GM19099 (cell line): ENCODE measurements around the gene PLCB1.

Experiments used
- POLR2A ChIP-seq: IDR thresholded peaks from 3 replicates; pipeline ENCODE4 v1.6.1; 2011; ENCODE audit warnings: low read depth; ENCODE audit not compliant: insufficient read length; ENCODE audit errors: extremely low read depth

Gene PLCB1

DNA sequence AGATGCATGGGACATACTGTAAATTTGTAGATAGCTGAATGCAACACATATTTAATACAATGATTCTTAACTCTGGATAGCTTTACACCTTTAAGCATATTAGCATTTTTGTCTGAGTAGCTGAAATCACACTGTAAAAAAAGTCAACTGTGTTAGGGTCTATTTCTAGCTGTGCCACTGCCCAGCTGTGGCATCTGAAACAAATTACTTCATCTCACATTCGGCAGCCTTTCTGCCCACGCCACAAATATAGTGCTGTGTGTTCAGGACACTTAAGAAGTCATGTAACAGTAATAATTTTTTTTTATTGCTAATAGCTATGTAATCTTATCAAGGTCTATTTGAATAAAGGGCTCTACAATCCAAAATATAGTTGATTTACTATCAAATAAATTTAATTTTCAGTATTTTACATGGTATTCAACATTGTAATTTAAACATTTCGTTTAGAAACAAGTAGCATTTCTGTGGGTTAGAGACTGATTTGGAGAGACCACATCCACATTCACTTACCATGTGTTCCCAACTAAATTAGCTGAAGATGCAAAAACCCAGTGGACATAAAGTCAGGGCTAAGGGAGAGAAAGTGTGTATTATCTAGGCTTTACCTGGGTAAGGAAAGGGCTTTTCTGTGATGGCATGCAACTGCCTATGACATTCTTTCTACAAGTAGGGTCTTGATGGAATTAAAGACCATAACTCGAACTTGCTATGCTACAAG, 276.7 kb downstream of the PLCB1 start:
- no peak for TF ChIP-seq POLR2A

DNA sequence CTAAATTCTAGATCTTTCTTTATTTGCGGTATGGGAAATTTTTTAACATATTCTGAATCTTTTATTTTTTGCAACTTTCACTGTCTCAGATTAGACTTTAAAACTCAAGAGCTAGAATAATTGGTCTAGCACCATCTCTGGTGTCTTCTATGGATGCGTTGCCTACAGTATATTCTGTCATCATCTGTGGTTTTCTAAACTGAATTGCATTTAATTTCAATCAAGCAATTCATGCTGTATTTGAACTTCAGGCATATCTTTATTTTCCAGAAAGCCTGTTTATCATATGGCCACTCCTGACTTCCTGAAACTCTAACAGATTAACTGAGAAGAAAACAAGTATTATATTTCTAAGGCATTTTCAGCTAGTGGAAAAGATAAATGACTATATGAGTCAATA, 281.6 kb downstream of the PLCB1 start:
- TF ChIP-seq POLR2A, result no peak

DNA sequence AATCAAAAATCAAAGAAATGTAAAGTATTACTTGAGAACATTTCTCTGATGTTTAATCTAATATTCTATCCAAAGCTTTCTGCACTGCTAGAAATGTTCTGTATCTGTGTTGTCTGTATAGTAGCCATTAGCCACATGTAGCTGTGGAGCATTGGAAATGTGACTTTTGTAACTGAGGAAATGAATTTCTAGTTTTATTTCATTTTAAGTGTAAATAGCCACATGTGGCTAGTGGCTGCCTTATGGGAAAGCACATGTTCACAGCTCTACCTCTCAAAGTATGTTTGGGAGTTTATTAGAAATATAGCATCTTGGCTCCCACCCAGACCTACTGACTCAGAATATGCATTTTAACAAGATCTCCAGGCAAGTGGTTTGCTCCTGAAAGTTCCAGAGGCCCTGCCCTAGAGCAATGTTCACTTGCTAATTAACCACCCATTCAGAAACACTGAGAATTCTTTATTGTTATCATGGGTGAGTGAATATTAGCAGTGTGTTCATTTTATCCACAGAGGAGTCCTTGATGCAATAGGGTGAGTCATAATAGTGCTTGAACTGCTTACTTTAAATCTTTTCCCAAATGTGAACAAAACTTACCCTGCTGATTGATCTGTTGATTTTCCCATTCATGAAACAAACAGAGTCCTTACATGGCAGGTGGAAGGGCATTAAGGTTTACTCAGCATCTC, 282.7 kb downstream of the PLCB1 start:
- no peak for TF ChIP-seq POLR2A

DNA sequence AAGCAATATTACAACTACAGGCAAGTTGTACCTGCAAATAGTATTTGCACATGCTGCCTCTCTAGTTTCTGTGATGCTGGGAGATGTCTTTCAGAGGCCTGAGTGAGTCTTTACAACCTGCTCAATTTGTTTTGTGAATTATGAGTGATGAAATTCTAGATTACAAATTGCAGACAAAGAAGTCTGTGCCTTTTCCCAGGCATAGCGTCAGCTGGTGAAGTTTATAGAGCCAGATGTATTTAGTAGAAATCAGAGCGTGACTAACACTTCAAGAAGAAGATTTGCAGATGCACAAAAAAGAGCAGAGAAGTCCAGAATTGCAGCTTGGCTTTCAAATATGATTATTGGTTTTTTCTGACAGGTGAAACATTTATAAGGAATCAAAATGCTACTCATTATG, 289.9 kb downstream of the PLCB1 start:
- no peak for TF ChIP-seq POLR2A

GRCh38 chr20:8423482-8423881, 291.4 kb downstream of the PLCB1 start:
- no peak for TF ChIP-seq POLR2A

GRCh38 chr20:8424010-8424409, 291.9 kb downstream of the PLCB1 start:
- no peak for TF ChIP-seq POLR2A

- no peak for TF ChIP-seq POLR2A
Observed at GRCh38 chr20:8425016-8425415, 292.9 kb downstream of the PLCB1 start.

GRCh38 chr20:8425802-8426201, 293.7 kb downstream of the PLCB1 start:
- TF ChIP-seq POLR2A, result no peak

DNA sequence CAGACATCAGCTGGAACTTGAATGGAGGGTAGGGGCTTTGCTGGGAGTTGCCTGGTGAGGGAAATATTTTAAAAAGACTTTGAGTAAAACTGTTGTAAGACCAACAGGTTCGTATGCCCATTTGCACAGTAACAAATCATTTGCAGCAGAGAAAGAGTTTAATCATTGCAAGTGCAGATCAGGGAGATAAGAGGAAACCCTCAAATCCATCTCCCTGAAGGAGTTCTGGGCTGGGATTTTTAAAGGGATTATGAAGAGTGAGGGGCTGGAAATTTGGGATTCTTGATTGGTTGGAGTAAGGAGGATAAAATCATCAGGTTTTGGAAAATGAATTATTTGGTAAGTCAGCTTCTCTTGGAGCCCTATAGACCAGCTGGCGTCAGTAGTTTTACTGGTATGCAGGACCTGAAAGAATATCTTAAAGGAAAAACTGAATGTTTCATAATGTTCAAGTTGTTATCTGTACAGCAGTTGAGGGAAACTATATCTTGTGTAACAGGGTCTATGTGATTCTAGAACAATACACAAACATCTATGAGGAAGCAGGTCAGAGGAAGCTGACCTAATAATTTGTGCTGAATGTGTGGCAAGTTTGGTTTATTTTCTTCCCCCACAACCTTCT, 295.5 kb downstream of the PLCB1 start:
- TF ChIP-seq POLR2A, result no peak

- no peak for TF ChIP-seq POLR2A
Observed at GRCh38 chr20:8428988-8429387, 296.9 kb downstream of the PLCB1 start.

DNA sequence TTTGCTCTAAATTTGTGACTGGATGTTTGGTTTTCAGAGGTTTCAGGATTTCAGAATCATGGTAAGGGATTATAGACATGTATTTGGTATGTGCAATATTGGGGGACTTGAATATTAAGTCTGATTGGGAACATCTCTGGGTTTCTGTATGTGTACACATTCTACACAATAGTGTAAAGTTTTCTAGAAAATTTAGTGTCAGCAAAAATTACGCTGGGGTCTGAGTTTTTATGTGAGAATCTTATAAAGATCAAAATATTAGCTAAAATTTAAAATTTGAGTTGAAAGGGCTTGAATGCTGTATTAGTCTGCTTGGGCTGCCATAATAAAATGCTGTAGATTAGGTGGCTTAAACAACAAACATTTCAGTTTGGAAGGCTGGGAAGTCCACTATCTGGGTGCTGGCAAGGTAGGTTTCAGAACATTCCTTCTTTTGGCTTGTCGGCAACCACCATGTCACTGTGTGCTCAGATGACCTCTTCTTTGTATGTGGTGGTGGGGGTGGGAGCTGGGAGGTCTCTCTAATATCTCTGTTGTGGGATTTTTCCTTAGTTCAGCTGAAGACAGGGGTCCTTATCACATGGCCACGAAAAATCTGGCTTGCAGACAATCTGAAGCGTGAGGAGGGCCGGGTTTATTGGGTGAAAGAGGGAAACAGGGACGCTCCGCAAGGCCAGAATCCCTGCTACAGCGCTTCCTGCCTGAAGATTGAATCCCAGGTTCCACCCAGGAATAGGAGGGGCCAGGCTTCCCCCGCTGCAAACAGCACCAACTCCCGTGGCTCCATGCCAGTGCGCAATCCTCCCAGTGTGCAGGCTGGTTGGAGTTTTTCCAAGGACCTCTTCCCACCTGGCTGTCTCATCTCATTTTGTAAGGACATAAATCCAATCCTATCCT, 299.7 kb downstream of the PLCB1 start:
- TF ChIP-seq POLR2A, result no peak

- no peak for TF ChIP-seq POLR2A
Observed at GRCh38 chr20:8432435-8433148, 300.5 kb downstream of the PLCB1 start.

DNA sequence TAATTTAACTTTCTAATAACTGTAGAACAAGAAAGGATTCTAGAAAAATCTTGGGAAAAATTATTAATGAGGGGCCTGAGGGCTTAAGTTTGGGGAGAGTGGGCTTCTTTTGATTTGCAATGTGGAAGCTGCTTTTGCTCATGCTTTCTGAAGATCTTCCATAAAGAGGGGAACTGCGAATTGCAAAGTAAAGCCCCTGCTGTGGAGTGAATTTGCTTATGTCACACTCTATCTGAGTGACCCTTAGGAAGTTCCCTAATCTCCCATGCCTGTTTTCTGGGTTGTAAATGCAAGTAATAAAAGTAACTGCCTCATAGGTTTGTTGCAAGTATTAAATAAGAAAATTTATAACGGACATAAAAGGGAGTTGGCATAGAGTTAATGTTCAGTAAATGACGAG, 301.2 kb downstream of the PLCB1 start:
- no peak for TF ChIP-seq POLR2A

- TF ChIP-seq POLR2A, result no peak
Observed at GRCh38 chr20:8434326-8434876, 302.3 kb downstream of the PLCB1 start.
